ENCODE measurements around the gene TRMT61B.

TRMT61B gene

GRCh38 chr2:28868611-28869010, 1.5 kb downstream of the TRMT61B start:
- in situ Hi-C loops (cut with MboI; ENCODE audit: low sequenced_read_pairs), result no loop called here

GRCh38 chr2:28855977-28856376, 14.1 kb downstream of the TRMT61B start:
- in situ Hi-C loops (cut with MboI; ENCODE audit: low sequenced_read_pairs), result no loop called here

DNA sequence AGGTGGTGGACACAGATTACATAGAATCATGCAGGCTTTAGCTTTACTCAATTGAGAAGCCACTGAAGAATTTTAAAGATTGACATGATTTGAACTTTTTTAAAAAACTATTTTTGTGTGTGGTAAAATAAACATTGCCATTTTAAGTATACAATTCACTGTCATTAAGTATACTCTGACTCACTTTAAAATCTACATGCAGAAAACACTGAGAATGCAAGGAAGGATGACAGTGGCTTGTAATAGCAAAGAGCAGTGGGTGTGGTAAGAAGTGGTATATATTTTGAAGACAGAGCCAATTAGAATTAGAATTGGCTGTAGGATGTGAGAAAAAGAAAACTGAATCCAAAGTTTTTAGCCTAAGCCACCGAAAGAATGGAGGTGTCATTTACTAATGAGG, 14.9 kb downstream of the TRMT61B start:
- in situ Hi-C loops (cut with MboI; ENCODE audit: low sequenced_read_pairs), result no loop called here

DNA sequence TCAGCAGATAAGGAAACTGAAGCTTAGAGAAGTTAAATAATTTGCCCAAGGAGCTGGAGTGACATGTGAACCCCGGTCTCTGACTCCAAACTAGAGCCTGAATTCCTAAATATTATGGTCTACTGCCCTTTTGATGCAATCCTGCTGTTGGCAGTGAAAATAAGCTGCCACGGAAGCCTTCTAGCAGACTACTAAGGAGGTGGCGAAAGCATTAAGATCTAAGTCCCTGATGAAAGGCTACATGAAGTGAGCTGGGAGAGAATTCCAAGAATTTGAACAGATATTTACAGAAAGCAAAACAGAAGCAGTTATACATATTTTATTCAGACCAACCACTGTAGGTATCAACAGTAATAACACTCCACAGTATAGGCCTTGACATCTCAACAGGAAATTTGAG, 28.1 kb downstream of the TRMT61B start:
- in situ Hi-C loops (cut with MboI; ENCODE audit: low sequenced_read_pairs), result no loop called here

- in situ Hi-C loops (cut with MboI; ENCODE audit: low sequenced_read_pairs), result no loop called here
Measured at GRCh38 chr2:28838971-28839370, 31.1 kb downstream of the TRMT61B start.

- in situ Hi-C loops (cut with MboI; ENCODE audit: low sequenced_read_pairs), result no loop called here
Measured at GRCh38 chr2:28835781-28836180, 34.3 kb downstream of the TRMT61B start.

- in situ Hi-C loops (cut with MboI; ENCODE audit: low sequenced_read_pairs), result no loop called here
Measured at GRCh38 chr2:28833740-28834470, 36.2 kb downstream of the TRMT61B start.

DNA sequence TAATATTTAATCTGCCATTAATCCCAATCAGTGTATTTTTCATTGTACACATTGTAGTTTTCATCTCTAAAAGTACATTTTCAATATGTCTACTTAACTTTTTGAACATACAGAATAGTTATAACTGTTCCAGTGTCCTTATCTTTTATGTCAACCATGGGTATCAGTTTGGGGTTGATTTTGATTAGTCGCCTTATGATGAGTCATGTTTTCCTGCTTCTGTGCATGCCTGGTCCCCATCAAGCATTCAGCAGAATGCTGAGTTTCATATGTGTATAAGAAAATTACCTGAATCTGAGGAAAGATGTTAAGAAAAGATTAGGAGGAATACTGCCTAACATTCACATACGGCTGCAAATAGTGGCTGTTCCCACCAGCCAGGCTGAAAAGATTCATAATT, 41.7 kb downstream of the TRMT61B start:
- in situ Hi-C loops (cut with MboI; ENCODE audit: low sequenced_read_pairs), result no loop called here

DNA sequence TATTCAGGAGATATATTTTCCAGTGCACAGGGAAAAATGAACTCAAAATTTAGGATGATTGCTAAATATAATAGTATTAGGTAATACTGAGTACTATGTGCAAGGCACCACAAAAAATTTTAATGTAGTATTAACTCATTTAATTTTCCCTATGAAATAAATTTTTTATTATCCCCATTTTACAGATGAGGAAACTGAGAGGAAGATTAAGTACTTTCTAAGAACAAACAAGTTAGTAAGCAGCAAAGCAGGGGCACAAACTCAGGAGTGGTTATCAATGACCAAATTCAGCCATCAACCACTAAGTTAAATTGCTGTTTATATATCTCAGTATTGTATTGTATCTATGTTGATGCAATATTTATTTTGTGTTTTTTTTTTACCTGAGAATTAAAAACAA, 45.2 kb downstream of the TRMT61B start:
- in situ Hi-C loops (cut with MboI; ENCODE audit: low sequenced_read_pairs), result loop anchor here (25.0 kb wide), 1 partner anchor 387 kb away; no protein-coding TSS in a partner anchor

- in situ Hi-C loops (cut with MboI; ENCODE audit: low sequenced_read_pairs), result loop anchor here (25.0 kb wide), 1 partner anchor 388 kb away; no protein-coding TSS in a partner anchor
Measured at GRCh38 chr2:28824207-28824606, 45.9 kb downstream of the TRMT61B start.

DNA sequence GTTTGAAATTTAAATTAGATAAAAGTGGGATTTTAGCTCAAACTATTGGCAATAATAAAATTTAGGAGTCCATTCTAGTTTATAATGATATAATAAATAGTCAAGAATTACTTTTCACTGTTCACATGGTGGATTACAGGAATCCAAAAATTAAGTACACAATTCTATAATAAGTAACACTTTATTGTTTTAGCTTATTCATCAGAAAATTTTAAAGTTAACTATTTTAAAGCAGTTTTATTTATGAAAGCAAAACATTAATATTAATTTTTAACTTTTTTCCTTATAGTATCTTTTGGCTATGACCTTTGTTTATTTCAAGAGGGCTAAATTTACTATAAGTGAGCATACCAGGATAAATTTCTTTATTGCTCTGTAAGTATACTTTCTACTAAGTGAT, 48.1 kb downstream of the TRMT61B start:
- in situ Hi-C loops (cut with MboI; ENCODE audit: low sequenced_read_pairs), result loop anchor here (25.0 kb wide), 1 partner anchor 390 kb away; no protein-coding TSS in a partner anchor

- in situ Hi-C loops (cut with MboI; ENCODE audit: low sequenced_read_pairs), result loop anchor here (25.0 kb wide), 1 partner anchor 391 kb away; no protein-coding TSS in a partner anchor
Measured at GRCh38 chr2:28821295-28821958, 48.7 kb downstream of the TRMT61B start.

- in situ Hi-C loops (cut with MboI; ENCODE audit: low sequenced_read_pairs), result loop anchor here (25.0 kb wide), 1 partner anchor 394 kb away; no protein-coding TSS in a partner anchor
Measured at GRCh38 chr2:28818053-28818452, 52.1 kb downstream of the TRMT61B start.

DNA sequence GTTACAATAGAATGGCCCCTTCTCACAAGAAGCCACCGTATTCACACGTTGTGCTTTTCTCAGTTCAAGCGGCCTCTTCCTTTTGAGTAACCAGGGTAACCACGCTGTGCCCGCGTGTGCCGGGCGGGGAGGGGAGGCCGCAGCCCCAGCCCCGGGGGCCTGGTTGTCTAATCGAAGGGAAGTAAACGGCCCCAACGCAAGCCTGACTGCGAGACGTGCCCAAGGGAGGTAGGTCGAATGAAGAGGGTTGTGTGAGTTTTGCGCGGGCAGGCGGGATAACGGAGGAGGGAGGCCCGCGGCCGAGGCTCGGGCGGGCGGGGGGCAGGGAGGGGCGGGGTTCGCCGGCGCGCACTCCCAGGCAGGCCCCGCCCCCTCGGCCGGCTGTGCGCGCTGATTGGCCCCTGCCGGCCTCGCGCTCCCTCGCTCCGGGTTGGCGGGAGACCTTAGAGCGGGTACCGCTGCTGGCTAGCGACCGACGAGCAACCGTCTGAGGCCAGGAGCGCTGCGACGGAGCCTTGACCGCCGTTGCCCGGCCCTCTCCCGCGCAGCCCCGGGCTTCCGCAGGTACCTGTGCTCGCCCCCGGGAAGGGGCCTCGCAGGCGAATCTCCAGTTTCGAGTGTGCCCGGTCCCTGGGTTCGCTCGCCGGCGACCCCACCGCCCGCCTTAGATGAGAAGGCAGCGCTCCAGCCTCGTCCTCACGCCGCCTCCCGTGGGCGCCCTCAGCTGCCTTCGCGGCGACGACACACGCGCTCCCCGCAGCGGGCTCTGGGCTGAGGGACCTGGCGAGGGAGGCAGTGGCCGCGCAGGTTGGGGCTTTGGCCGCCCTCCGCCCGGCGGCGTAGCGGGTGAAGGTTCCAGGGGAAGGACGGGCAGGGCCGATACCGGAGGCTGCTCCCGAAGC, 59.5 kb downstream of the TRMT61B start, which contains the start of gene SPDYA:
SPDYA (plus strand) TSS at position 451 of the 902 bp plus-strand sequence. CDS start 5,181 bp downstream, outside the sequence.
- in situ Hi-C loops (cut with MboI; ENCODE audit: low sequenced_read_pairs), result loop anchor here (25.0 kb wide), 1 partner anchor 402 kb away; no protein-coding TSS in a partner anchor

DNA sequence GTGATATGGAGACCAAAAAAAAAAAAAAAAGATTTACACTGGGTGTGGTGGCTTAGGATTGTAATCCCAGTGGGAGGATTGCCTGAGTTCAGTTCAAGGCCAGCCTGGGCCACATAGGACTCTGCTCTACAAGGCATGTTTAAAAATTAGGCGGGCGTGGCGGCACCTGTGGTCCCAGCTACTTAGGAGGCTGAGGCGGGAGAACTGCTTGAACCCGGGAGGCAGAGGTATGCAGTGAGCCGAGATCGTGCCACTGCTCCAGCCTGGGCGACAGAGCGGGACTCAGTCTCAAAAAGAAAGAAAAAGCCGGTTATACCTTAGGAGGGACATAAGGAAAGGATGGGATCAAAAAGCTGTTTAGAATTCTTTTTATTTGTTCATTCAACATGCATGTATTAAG, 60.2 kb downstream of the TRMT61B start:
- in situ Hi-C loops (cut with MboI; ENCODE audit: low sequenced_read_pairs), result loop anchor here (25.0 kb wide), 1 partner anchor 402 kb away; no protein-coding TSS in a partner anchor

DNA sequence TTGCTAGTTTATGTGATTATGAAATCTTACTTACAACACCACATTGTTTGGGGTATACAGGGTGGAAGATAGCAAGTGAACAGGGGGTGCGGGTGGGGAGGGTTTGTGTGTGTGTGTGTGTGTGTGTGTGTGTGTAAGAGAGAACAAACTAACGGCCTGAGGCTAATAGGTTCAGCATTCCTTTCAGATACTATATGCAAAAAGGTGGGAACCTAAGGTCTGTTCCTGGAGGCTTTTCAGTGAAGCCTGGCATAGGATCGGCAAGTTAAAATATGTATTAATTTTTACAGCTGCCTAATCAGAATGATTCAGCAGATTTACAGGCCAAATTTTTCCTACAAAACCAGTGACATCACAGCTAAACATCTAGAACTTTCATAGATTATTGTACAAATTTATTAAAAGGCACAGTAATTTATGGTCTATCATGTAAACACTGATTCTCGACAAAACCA, 67.1 kb downstream of the TRMT61B start:
- in situ Hi-C loops (cut with MboI; ENCODE audit: low sequenced_read_pairs), result loop anchor here (25.0 kb wide), 1 partner anchor 409 kb away; no protein-coding TSS in a partner anchor

DNA sequence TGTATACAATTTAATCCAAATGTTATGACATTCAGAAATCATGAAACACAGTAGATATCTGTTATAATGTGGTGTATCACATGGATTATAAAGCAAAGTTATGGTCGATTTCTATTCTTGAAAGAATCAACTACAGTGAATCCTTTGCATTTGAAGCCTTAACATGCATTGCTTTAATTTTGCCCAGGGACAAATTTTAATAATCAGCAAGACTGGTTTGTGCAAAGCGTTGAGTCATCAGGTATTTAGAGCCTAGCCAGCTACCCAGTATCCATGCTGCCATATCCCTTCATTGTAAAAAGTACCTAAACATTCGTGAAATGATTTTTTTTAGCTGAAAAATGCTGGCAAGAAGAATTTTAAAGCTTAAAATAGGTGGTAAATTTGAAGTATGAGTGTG, 68.4 kb downstream of the TRMT61B start:
- in situ Hi-C loops (cut with MboI; ENCODE audit: low sequenced_read_pairs), result loop anchor here (25.0 kb wide), 1 partner anchor 411 kb away; no protein-coding TSS in a partner anchor

Measured in HL-60/S4 (cell line).